Left ventricle myocardium inferior (tissue), 1 donor: Measurements from ENCODE around the gene CDIP1. TPM values are rescaled to one million over a fixed set of nuclear protein-coding genes. Genes with fewer than 3 reads are reported as not detected.

Source experiments
- DNase-seq: peaks from one replicate; pipeline ENCODE4 v3.0.0-alpha.2; 2020
- H3K27ac ChIP-seq: fragments of 200-600 bp; replicated peaks from 2 replicates; pipeline ENCODE4 v1.8.0; 2021
- H3K27me3 ChIP-seq: fragments of 200-600 bp; 2 replicates; pipeline ENCODE4 v1.8.0; 2021; ENCODE audit warnings: low read depth
- H3K36me3 ChIP-seq: fragments of 200-600 bp; 2 replicates; pipeline ENCODE4 v1.8.0; 2021
- H3K4me1 ChIP-seq: fragments of 200-600 bp; 2 replicates; pipeline ENCODE4 v1.8.0; 2021
- H3K4me3 ChIP-seq: fragments of 200-600 bp; 2 replicates; pipeline ENCODE4 v1.8.0; 2021; ENCODE audit warnings: mild to moderate bottlenecking, moderate library complexity
- H3K9me3 ChIP-seq: fragments of 200-600 bp; replicated peaks from 2 replicates; pipeline ENCODE4 v1.8.0; 2021
- CTCF ChIP-seq: fragments of 200-600 bp; IDR thresholded peaks from 2 replicates; pipeline ENCODE4 v1.8.0; 2021; ENCODE audit warnings: antibody characterized with exemption, mild to moderate bottlenecking, borderline replicate concordance
- intact Hi-C: fragments of 100-400 bp; cut with micrococcal nuclease; formaldehyde crosslinking; loops from one replicate; pipeline ENCODE4 v1.11.0; 2022
- total RNA-seq: library from RNA; stranded (reverse); fragmentation: NEBNext Ultra II Directional; extraction: Animal tissue kit (Norgen Biotek cat#: 25700); gene quantifications from one replicate; pipeline ENCODE4 v1.2.1, GENCODE V29; 2021
- donor health status: DM: no; HTN: yes; CAD: no; lungs with severe emphysema.

CDIP1 gene
- total RNA-seq, 1 donor from 2014 or later, result 48.5 TPM

GRCh38 chr16:4556112-4556511, 17.5 kb upstream of the CDIP1 start, which contains the start of gene C16orf96:
TSS of gene C16orf96 (plus strand) at chr16:4556340. CDS start at chr16:4556490, 150 bp downstream.
- intact Hi-C loops, result loop anchor here (10.0 kb wide), 1 partner anchor 61 kb away; no protein-coding TSS in a partner anchor
- DNase-seq, result no peak
- Histone ChIP-seq H3K36me3 (no peaks in the 10 kb centered on the region), H3K27me3 (no peaks in the 10 kb centered on the region), H3K27ac (no peak within 1 kb of the TSS), H3K9me3 (no peaks in the 10 kb centered on the region), H3K4me1 (no peaks in the 10 kb centered on the region), H3K4me3 (no peak within 1 kb of the TSS)
- TF ChIP-seq CTCF, result no peak

DNA sequence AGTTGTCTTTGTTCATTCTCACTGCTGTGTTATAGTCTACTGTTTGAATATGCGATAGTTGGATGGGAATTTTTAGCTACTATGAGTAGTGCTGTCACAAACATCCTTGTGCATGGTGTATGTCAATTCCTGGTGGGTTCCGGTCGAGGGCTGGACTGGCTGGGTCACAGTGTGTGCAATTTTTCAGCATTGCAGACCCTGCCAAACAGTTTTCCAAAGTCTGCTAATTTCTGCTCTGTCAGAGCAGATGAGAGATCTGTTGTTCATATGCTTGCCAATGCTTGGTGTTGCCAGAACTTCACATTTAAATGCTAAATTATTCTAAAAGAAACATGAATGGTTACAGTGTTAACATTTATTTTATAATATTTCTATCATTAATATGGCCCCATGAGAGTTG, 14.0 kb upstream of the CDIP1 start:
- DNase-seq, result no peak
- H3K9me3 ChIP-seq, result no peaks in the 10 kb centered on the region
- no peaks in the 10 kb centered on the region for H3K27me3 ChIP-seq
- no peak overlapping the region for H3K27ac ChIP-seq
- no peak for TF ChIP-seq CTCF
- H3K4me1 ChIP-seq, result no peaks in the 10 kb centered on the region
- H3K36me3 ChIP-seq, result no peaks in the 10 kb centered on the region
- H3K4me3 ChIP-seq, result no peak overlapping the region
- intact Hi-C loops, result loop anchor here (10.0 kb wide), 1 partner anchor 58 kb away; no protein-coding TSS in a partner anchor

DNA sequence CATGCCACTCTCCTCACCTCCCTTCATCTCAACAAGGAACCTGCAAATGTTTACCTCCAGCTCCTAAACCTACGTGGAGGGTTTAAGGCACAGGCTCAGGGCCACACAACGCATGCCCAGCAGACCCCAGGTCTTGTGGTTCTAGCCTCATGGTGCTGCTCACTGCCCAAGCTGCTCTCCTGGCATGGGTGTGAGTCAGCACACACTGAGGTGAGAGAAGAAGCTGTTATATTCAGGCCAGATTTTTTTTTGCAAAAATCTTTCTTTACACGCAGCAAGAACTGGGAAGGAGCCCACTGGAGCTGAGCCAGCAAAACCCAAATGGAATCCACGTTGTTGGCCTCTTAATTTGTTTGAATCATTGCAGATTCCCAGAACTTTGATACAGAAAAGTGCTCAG, 12.0 kb upstream of the CDIP1 start:
- intact Hi-C loops, result loop anchor here (10.0 kb wide), 1 partner anchor 56 kb away; no protein-coding TSS in a partner anchor
- Histone ChIP-seq H3K36me3 (no peaks in the 10 kb centered on the region), H3K27me3 (no peaks in the 10 kb centered on the region), H3K4me1 (no peaks in the 10 kb centered on the region), H3K9me3 (no peaks in the 10 kb centered on the region), H3K4me3 (no peak overlapping the region), H3K27ac (no peak overlapping the region)
- DNase-seq, result no peak
- no peak for TF ChIP-seq CTCF

- DNase-seq, result no peak
- H3K9me3 ChIP-seq, result no peaks in the 10 kb centered on the region
- intact Hi-C loops, result no loop called here
Measured at GRCh38 chr16:4548124-4548523, 9.6 kb upstream of the CDIP1 start.

GRCh38 chr16:4544473-4544872, 5.9 kb upstream of the CDIP1 start:
- H3K9me3 ChIP-seq, result peaks cover 11% of the 10 kb centered on the region
- H3K4me3 ChIP-seq, result no peak overlapping the region
- intact Hi-C loops, result no loop called here
- no peak overlapping the region for H3K27ac ChIP-seq
- H3K36me3 ChIP-seq, result no peaks in the 10 kb centered on the region
- TF ChIP-seq CTCF, result no peak
- no peaks in the 10 kb centered on the region for H3K4me1 ChIP-seq
- DNase-seq, result no peak
- H3K27me3 ChIP-seq, result no peaks in the 10 kb centered on the region

More at GRCh38 chr16:4548124-4548523, 9.6 kb upstream of the CDIP1 start:
- Histone ChIP-seq H3K4me3 (no peak overlapping the region), H3K27ac (no peak overlapping the region), H3K27me3 (no peaks in the 10 kb centered on the region), H3K36me3 (no peaks in the 10 kb centered on the region), H3K4me1 (no peaks in the 10 kb centered on the region)
- TF ChIP-seq CTCF, result no peak
